ENCODE data around the gene PTPN6. TPM values are rescaled to one million over a fixed set of nuclear protein-coding genes. Genes with fewer than 3 reads are reported as not detected.

PTPN6 gene
- total and polyA plus RNA-seq, 9 of the 15 experiments (the other 6 are each of a cell fraction or from before 2014, with no cell fraction given): 1.5 to 5.1 (median 3.9) TPM

DNA sequence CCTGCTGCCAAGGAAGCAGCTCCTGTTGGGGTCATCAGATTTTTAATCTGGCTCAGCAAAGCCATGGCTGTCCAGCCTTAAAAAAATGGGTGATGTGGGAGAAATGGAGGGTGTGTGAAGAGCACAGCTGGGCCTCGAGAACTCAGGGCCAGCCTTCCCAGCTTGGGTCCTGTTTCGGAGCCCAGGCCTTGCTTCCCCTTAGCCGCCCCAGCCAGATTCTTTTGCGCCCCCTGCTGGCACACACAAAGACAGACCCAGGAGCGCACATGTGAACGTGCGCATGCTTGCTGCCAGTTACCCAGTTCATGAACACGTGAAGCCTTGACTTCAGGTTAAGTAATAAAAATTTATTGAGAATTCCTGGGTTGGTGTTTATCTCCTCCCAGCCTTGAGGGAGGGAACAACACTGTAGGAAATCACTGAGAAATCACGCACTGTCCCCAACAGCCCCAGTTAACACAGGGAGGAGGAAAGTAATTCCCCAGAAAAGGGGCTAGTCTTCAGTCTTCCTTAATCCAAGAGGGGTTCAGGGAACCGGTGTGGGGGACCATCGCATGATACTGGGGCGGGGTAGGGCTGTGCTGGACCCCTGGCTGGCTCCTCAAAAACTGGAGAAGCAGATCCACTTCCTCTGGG is 14.0 kb downstream of the PTPN6 start (continued):
- no peak for TF ChIP-seq MLLT1 (IDR thresholded peaks at IDR 0.05)
- no peak for TF ChIP-seq PCBP1 (IDR thresholded peaks at IDR 0.05; ENCODE audit: low read depth, low read length, poor library complexity, severe bottlenecking)
- TF ChIP-seq ZNF445 (CRISPR knock-in tag; IDR thresholded peaks at IDR 0.05; ENCODE audit: low read depth): no peak
- TF ChIP-seq KAT7 (CRISPR knock-in tag; IDR thresholded peaks at IDR 0.05; ENCODE audit: borderline replicate concordance): 0 out of 2 replicates have a peak, but pooled peaks have one; percentile 29
- no peak for TF ChIP-seq HMG20B (CRISPR knock-in tag; IDR thresholded peaks at IDR 0.05)
- TF ChIP-seq ID3 (CRISPR knock-in tag; IDR thresholded peaks at IDR 0.05): no peak
- TF ChIP-seq ID3 (tag; IDR thresholded peaks at IDR 0.05): 0 out of 2 replicates have a peak, but pooled peaks have one; percentile 56
- TF ChIP-seq DNMT1 (IDR thresholded peaks at IDR 0.05): no peak
- peak; percentile 95 for TF ChIP-seq BHLHE40 (IDR thresholded peaks at IDR 0.05; ENCODE audit: low read length)
- no peak for TF ChIP-seq HLTF (IDR thresholded peaks at IDR 0.05)
- TF ChIP-seq NCOA4 (IDR thresholded peaks at IDR 0.05; ENCODE audit: partially characterized antibody): no peak
- no peak for TF ChIP-seq CSDE1 (IDR thresholded peaks at IDR 0.05)
- TF ChIP-seq ZNF324 (CRISPR knock-in tag; IDR thresholded peaks at IDR 0.05): no peak
- no peak for TF ChIP-seq MTA3 (IDR thresholded peaks at IDR 0.05; ENCODE audit: borderline replicate concordance)
- TF ChIP-seq JUND (IDR thresholded peaks at IDR 0.05; ENCODE audit: borderline replicate concordance, low read depth, low read length): no peak
- TF ChIP-seq JUND (tag; IDR thresholded peaks at IDR 0.05; ENCODE audit: borderline replicate concordance, low read depth, low read length): peak; percentile 40; the same call in 1 of the 3 replicates
- no peak for TF ChIP-seq PREB (CRISPR knock-in tag; IDR thresholded peaks at IDR 0.05)
- 0 out of 2 replicates have a peak, but pooled peaks have one; percentile 13 for TF ChIP-seq KLF16 (IDR thresholded peaks at IDR 0.05)
- no peak for TF ChIP-seq PRMT5 (CRISPR knock-in tag; IDR thresholded peaks at IDR 0.05)
- TF ChIP-seq NCOR1 (IDR thresholded peaks at IDR 0.05): no peak
- TF ChIP-seq LARP7 (IDR thresholded peaks at IDR 0.05): no peak
- TF ChIP-seq IRF1 (CRISPR knock-in tag; IDR thresholded peaks at IDR 0.05; ENCODE audit: borderline replicate concordance): no peak
- no peak for TF ChIP-seq ETV5 (CRISPR knock-in tag; IDR thresholded peaks at IDR 0.05; ENCODE audit: low read depth)
- TF ChIP-seq, protein P1, sequence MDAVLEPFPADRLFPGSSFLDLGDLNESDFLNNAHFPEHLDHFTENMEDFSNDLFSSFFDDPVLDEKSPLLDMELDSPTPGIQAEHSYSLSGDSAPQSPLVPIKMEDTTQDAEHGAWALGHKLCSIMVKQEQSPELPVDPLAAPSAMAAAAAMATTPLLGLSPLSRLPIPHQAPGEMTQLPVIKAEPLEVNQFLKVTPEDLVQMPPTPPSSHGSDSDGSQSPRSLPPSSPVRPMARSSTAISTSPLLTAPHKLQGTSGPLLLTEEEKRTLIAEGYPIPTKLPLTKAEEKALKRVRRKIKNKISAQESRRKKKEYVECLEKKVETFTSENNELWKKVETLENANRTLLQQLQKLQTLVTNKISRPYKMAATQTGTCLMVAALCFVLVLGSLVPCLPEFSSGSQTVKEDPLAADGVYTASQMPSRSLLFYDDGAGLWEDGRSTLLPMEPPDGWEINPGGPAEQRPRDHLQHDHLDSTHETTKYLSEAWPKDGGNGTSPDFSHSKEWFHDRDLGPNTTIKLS (IDR thresholded peaks at IDR 0.05; ENCODE audit: borderline replicate concordance, low read depth): no peak
- no peak for TF ChIP-seq KDM2B (CRISPR knock-in tag; IDR thresholded peaks at IDR 0.05)

Measured in K562 (cell line).